ENCODE measurements around the gene MC3R.

- TF ChIP-seq POLR2A (IDR thresholded peaks at IDR 0.05) (no peak), CTCF (IDR thresholded peaks at IDR 0.05) (no peak)
These were observed 25.6 kb upstream of the MC3R start for GRCh38 chr20:56222945-56223344.

All from ovary (tissue), 3 donors.